GM13977 (cell line): ENCODE measurements around the gene CFAP52.
"Not testable (repeated sequence)": the region's sequence is repeated elsewhere in the genome, so short reads cannot be mapped to it uniquely, and the experiment has no call there.

Experiments used
- DNase-seq: peaks from one replicate; pipeline ENCODE4 v3.0.0; 2012; ENCODE audit warnings: low spot score
- CTCF ChIP-seq: IDR thresholded peaks from 2 replicates; pipeline ENCODE4 v1.5.1; 2012; ENCODE audit warnings: mild to moderate bottlenecking, control low read depth; ENCODE audit not compliant: insufficient read depth; ENCODE audit errors: extremely low read depth, missing control alignments
- in situ Hi-C: fragments of 300-500 bp; cut with MboI; formaldehyde crosslinking; loops from one replicate; pipeline ENCODE4 v1.12.0; 2022; ENCODE audit warnings: low sequenced_read_pairs, low pct_unique_long_range_greater_than_20kb, mixed read lengths, inconsistent platforms; ENCODE audit not compliant: unreplicated experiment

CFAP52 gene

GRCh38 chr17:9636501-9636900 lies 60.1 kb downstream of the CFAP52 start:
- TF ChIP-seq CTCF = no peak
- in situ Hi-C loops = no loop called here
- no peak for DNase-seq

- in situ Hi-C loops = not testable (repeated sequence)
Measured at GRCh38 chr17:9640388-9640787, 63.9 kb downstream of the CFAP52 start.

GRCh38 chr17:9643611-9644010 lies 67.2 kb downstream of the CFAP52 start:
- DNase-seq = no peak
- in situ Hi-C loops = no loop called here
- TF ChIP-seq CTCF = no peak

More at GRCh38 chr17:9640388-9640787, 63.9 kb downstream of the CFAP52 start:
- DNase-seq = not testable (repeated sequence)

GRCh38 chr17:9644910-9645751 lies 68.7 kb downstream of the CFAP52 start, which contains the start of gene USP43:
Gene USP43, plus strand, starts transcription at chr17:9645517. Its CDS starts 116 bp downstream, at chr17:9645633.
- TF ChIP-seq CTCF = no peak
- DNase-seq = peak; percentile 61
- in situ Hi-C loops = no loop called here

- peak; percentile 62 for DNase-seq
- in situ Hi-C loops = no loop called here
- TF ChIP-seq CTCF = peak; percentile 6
Measured at GRCh38 chr17:9645851-9646545, 69.6 kb downstream of the CFAP52 start.

GRCh38 chr17:9646546-9646885 lies 70.1 kb downstream of the CFAP52 start:
- no peak for DNase-seq
- TF ChIP-seq CTCF = no peak
- in situ Hi-C loops = no loop called here

GRCh38 chr17:9647014-9647413 lies 70.6 kb downstream of the CFAP52 start:
- no peak for TF ChIP-seq CTCF
- in situ Hi-C loops = no loop called here
- no peak for DNase-seq
